H4 (cell line): ENCODE results near the gene OR2C1. TPM values are rescaled to one million over a fixed set of nuclear protein-coding genes. Genes with fewer than 3 reads are reported as not detected.

Source experiments
- DNase-seq: peaks from one replicate; pipeline ENCODE4 v3.0.0-alpha.2; 2015; ENCODE audit warnings: low spot score
- total RNA-seq: library from RNA; depleted of rRNA; stranded (reverse); fragments of >200 nt; shearing (Covaris generic); gene quantifications from 2 replicates; pipeline ENCODE4 v1.2.3, GENCODE V29; 2014; rRNA removed

Gene OR2C1
- total RNA-seq, 1 experiment from 2014 or later: not detected

DNA sequence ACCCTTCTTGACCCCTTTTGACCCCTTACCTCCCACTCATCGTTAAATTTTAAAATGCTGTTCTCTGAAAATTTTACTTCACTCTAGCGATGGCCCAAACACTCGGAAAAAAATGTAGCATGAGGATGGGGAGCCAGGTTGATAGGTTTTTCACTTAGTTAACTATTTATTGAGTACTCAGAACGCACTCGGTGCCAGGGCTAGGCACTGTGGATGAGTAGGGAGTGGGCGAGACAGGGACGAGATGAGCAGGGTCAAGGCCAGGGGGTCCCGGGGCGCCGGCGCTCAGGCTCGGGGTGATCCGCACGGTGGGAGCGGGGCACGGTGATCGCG is 44.7 kb downstream of the OR2C1 start:
- DNase-seq: no peak

DNA sequence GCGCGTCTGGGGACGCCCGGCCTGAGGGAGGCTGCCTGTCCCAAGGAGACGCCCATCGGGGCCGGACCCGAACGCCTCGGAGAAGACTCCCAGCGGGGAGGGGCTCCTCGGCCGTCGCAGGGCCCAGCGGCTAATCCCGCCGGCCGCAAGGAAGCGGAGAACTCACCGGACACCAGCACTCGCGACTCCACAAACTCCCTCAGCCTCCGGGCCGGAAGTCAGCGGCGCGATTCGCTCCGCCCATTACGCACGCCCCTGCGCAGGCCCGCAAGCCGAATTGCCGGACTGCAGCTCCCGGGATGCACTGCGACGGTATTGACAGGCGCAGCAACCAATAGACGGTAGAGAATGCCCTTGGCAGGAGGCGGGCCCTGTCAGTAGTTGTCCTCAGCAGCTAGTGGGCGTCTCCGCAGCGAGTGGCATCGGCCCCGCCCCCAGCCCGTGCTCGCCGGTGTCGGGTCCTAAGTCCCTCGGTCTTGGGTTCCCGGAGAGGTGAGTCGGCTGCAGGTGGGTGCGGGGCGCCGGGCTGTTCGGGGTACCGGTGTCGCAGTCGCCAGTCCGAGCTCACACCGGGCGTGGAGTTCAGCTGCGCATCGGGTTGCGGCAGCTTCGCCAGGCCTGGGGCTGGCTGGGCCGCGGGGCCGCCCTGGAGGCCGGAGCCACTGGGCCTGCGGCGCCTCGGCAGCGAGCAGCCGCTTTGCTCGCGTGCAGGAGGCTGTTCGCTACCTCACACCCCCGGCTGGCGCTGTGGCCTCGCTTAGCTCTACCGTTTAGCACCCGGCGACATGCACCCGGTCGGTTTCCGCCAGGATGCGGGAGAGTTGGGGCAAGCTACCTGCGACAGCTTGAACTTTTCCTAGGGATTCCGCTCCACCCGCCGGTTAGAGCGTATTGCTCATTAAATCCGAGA is 45.3 kb downstream of the OR2C1 start, which contains the start of the genes ZNF174 and ZSCAN32:
TSS of gene ZNF174 (plus strand) at position 437 of the 910 bp plus-strand sequence. CDS start 790 bp downstream, outside the sequence.
TSS of gene ZSCAN32 (minus strand) at position 226 of the 910 bp plus-strand sequence. CDS start 3,447 bp downstream, outside the sequence.
- peak; percentile 98 for DNase-seq

DNA sequence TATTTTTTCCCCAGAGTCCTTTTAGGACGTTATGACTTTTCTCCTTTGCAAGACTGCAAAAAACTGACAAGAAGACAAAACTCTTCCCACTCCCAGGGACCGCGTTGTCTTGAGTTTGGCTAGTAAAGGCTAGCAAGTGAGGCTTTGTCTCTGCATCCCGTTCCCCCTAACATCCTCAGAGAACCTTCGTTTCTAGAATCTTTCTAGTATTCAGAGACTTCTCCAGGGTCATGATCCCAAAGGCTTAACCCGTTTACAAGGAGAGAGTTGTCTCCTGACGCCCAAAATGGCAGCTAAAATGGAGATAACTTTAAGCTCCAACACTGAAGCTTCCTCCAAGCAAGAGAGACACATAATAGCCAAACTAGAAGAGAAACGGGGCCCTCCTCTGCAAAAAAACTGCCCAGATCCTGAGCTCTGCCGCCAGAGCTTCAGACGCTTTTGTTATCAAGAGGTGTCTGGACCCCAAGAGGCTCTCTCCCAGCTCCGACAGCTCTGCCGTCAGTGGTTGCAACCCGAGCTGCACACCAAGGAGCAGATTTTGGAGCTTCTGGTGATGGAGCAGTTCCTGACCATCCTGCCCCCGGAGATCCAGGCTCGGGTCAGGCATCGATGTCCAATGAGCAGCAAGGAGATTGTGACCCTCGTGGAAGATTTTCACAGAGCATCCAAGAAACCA is 46.2 kb downstream of the OR2C1 start:
- DNase-seq: no peak

Other genes starting within 250 kb of the OR2C1 start
- 5.2 and 8.6 TPM in 2 replicates for gene ZNF205, start 243.3 kb upstream of the OR2C1 start, total RNA-seq
- 2.0 and 3.9 TPM in 2 replicates for gene ZNF213, start 220.9 kb upstream of the OR2C1 start, total RNA-seq
- 0.81 TPM in 1 of 2 replicates, not detected in the other for gene OR1F1, start 167.7 kb upstream of the OR2C1 start, total RNA-seq
- 11.5 and 11.8 TPM in 2 replicates for gene ZNF200, start 120.7 kb upstream of the OR2C1 start, total RNA-seq
- gene MEFV, start 99.3 kb upstream of the OR2C1 start, total RNA-seq: 1.2 TPM in 1 of 2 replicates, not detected in the other
- 24.4 and 28.8 TPM in 2 replicates for gene ZNF263, start 72.4 kb upstream of the OR2C1 start, total RNA-seq
- gene TIGD7, start 50.5 kb upstream of the OR2C1 start, total RNA-seq: 4.9 and 5.4 TPM in 2 replicates
- 21.7 and 23.5 TPM in 2 replicates for gene ZNF75A, start 50.4 kb upstream of the OR2C1 start, total RNA-seq
- gene ZSCAN32, start 45.1 kb downstream of the OR2C1 start, total RNA-seq: 14.6 and 17.6 TPM in 2 replicates
- gene ZNF174, start 45.3 kb downstream of the OR2C1 start, total RNA-seq: 9.7 and 11.2 TPM in 2 replicates
- 0.90 and 1.1 TPM in 2 replicates for gene ZNF597, start 87.6 kb downstream of the OR2C1 start, total RNA-seq
- 2.7 and 8.7 TPM in 2 replicates for gene NAA60, start 87.8 kb downstream of the OR2C1 start, total RNA-seq
- gene C16orf90, start 139.6 kb downstream of the OR2C1 start, total RNA-seq: not detected in 2 replicates
- gene CLUAP1, start 145.1 kb downstream of the OR2C1 start, total RNA-seq: 13.4 and 18.3 TPM in 2 replicates
- not detected in 2 replicates for gene NLRC3, start 221.5 kb downstream of the OR2C1 start, total RNA-seq